Measurements from ENCODE around the gene EXOC6B.

- no peak for TF ChIP-seq EZH2phosphoT487 (IDR thresholded peaks at IDR 0.05; ENCODE audit: insufficient read depth, low read depth)
- no peak for TF ChIP-seq EZH2 (IDR thresholded peaks at IDR 0.05; ENCODE audit: insufficient read depth, poor library complexity, severe bottlenecking)
Observed at GRCh38 chr2:72135921-72136320, 689.9 kb downstream of the EXOC6B start.
